ENCODE measurements around the gene ANAPC16.

ANAPC16 gene

GRCh38 chr10:72274213-72274729 is 58.5 kb downstream of the ANAPC16 start:
- peak overlapping the region; percentile 99 for H3K14ac ChIP-seq (ENCODE audit: low read length)
- no peak for DNase-seq (ENCODE audit: low spot score)
- no peaks in the 10 kb centered on the region for H3K9me3 ChIP-seq (replicated peaks in 1 of 2; ENCODE audit: control insufficient read depth in 2 of 2, insufficient read depth in 1 of 2, low read depth in 1 of 2, low read length in 2 of 2)
- peak overlapping the region; percentile 84 for H2AFZ ChIP-seq (ENCODE audit: low read length)
- H2BK15ac ChIP-seq (ENCODE audit: low read length): peak overlapping the region; percentile 63
- peak overlapping the region; percentile 69 for H3K4me2 ChIP-seq (ENCODE audit: insufficient read depth, low read length, poor library complexity, severe bottlenecking)
- H3K27ac ChIP-seq (replicated peaks; ENCODE audit: low read length): peak overlapping the region; percentile 72
- peaks cover 26 to 41% of the 10 kb centered on the region in 2 donors for H3K4me1 ChIP-seq (ENCODE audit: control insufficient read depth in 2 of 2, insufficient read depth in 1 of 2, low read depth in 1 of 2, low read length in 2 of 2)
- peak overlapping the region; percentile 19 for H2BK120ac ChIP-seq (ENCODE audit: low read depth, low read length)
- H4K8ac ChIP-seq (ENCODE audit: low read depth, low read length): no peak overlapping the region
- no peak overlapping the region for H3K4ac ChIP-seq (ENCODE audit: low read length)
- H3K79me1 ChIP-seq (ENCODE audit: low read depth, low read length): peaks cover 11% of the 10 kb centered on the region
- peak overlapping the region; percentile 99 for H3K9ac ChIP-seq (ENCODE audit: low read depth, low read length, poor library complexity)
- H3K27me3 ChIP-seq (ENCODE audit: control insufficient read depth in 3 of 3, insufficient read depth in 3 of 3, low read depth in 1 of 3, low read length in 3 of 3): no peaks in the 10 kb centered on the region
- no CpG with 5 or more reads among the region's 40 CpGs for WGBS, 2 donors (ENCODE audit: extremely low coverage in 2 of 2, insufficient read length in 2 of 2, insufficient replicate concordance in 1 of 2)
- peak overlapping the region; percentile 89 to 93 for H3K4me3 ChIP-seq (ENCODE audit: low read length in 2 of 2)
- H2BK5ac ChIP-seq (ENCODE audit: low read length): peak overlapping the region; percentile 96
- peak overlapping the region; percentile 95 for H3K18ac ChIP-seq (ENCODE audit: low read length)
- peaks cover 15 to 22% of the 10 kb centered on the region in 2 donors for H3K36me3 ChIP-seq (replicated peaks in 1 of 2; ENCODE audit: control insufficient read depth in 2 of 2, insufficient read depth in 2 of 2, low read length in 2 of 2)
- no peak overlapping the region for H2BK12ac ChIP-seq (ENCODE audit: low read length)
- H4K91ac ChIP-seq (ENCODE audit: low read depth, low read length, poor library complexity): no peak overlapping the region
- H2AK5ac ChIP-seq (ENCODE audit: low read depth, low read length): peak overlapping the region; percentile 48
- peak overlapping the region; percentile 100 for H3K23ac ChIP-seq (ENCODE audit: low read depth, low read length, poor library complexity)

- Histone ChIP-seq H3K23ac (ENCODE audit: low read depth, low read length, poor library complexity) (peak overlapping the region; percentile 100), H3K4ac (ENCODE audit: low read length) (no peak overlapping the region), H3K4me1 (ENCODE audit: control insufficient read depth in 2 of 2, insufficient read depth in 1 of 2, low read depth in 1 of 2, low read length in 2 of 2) (peaks cover 26 to 41% of the 10 kb centered on the region in 2 donors), H2BK15ac (ENCODE audit: low read length) (no peak overlapping the region), H3K14ac (ENCODE audit: low read length) (no peak overlapping the region), H3K9me3 (replicated peaks in 1 of 2; ENCODE audit: control insufficient read depth in 2 of 2, insufficient read depth in 1 of 2, low read depth in 1 of 2, low read length in 2 of 2) (no peaks in the 10 kb centered on the region), H2BK12ac (ENCODE audit: low read length) (no peak overlapping the region), H3K18ac (ENCODE audit: low read length) (peak overlapping the region; percentile 29), H2AFZ (ENCODE audit: low read length) (no peak overlapping the region), H3K79me1 (ENCODE audit: low read depth, low read length) (peaks cover 11% of the 10 kb centered on the region), H2BK5ac (ENCODE audit: low read length) (peak overlapping the region; percentile 96), H3K4me3 (ENCODE audit: low read length in 2 of 2) (peak overlapping the region; percentile 89 to 93), H4K91ac (ENCODE audit: low read depth, low read length, poor library complexity) (no peak overlapping the region), H3K27me3 (ENCODE audit: control insufficient read depth in 3 of 3, insufficient read depth in 3 of 3, low read depth in 1 of 3, low read length in 3 of 3) (no peaks in the 10 kb centered on the region), H2BK120ac (ENCODE audit: low read depth, low read length) (no peak overlapping the region), H3K4me2 (ENCODE audit: insufficient read depth, low read length, poor library complexity, severe bottlenecking) (peak overlapping the region; percentile 69), H3K9ac (ENCODE audit: low read depth, low read length, poor library complexity) (peak overlapping the region; percentile 99), H2AK5ac (ENCODE audit: low read depth, low read length) (no peak overlapping the region), H3K27ac (replicated peaks; ENCODE audit: low read length) (no peak overlapping the region), H4K8ac (ENCODE audit: low read depth, low read length) (no peak overlapping the region), H3K36me3 (replicated peaks in 1 of 2; ENCODE audit: control insufficient read depth in 2 of 2, insufficient read depth in 2 of 2, low read length in 2 of 2) (peaks cover 15 to 22% of the 10 kb centered on the region in 2 donors)
- WGBS, 2 donors (ENCODE audit: extremely low coverage in 2 of 2, insufficient read length in 2 of 2, insufficient replicate concordance in 1 of 2): no CpG with 5 or more reads among the region's 26 CpGs
- no peak for DNase-seq (ENCODE audit: low spot score)
Observed at GRCh38 chr10:72274730-72275350, 59.0 kb downstream of the ANAPC16 start.

- Histone ChIP-seq H3K79me1 (ENCODE audit: low read depth, low read length) (peaks cover 11% of the 10 kb centered on the region), H2BK5ac (ENCODE audit: low read length) (no peak overlapping the region), H3K27me3 (ENCODE audit: control insufficient read depth in 3 of 3, insufficient read depth in 3 of 3, low read depth in 1 of 3, low read length in 3 of 3) (no peaks in the 10 kb centered on the region), H3K4me1 (ENCODE audit: control insufficient read depth in 2 of 2, insufficient read depth in 1 of 2, low read depth in 1 of 2, low read length in 2 of 2) (peaks cover 25 to 41% of the 10 kb centered on the region in 2 donors), H3K36me3 (replicated peaks in 1 of 2; ENCODE audit: control insufficient read depth in 2 of 2, insufficient read depth in 2 of 2, low read length in 2 of 2) (peaks cover 15 to 22% of the 10 kb centered on the region in 2 donors), H2BK120ac (ENCODE audit: low read depth, low read length) (no peak overlapping the region), H3K4ac (ENCODE audit: low read length) (no peak overlapping the region), H3K4me3 (ENCODE audit: low read length in 2 of 2) (peak overlapping the region; percentile 89 to 93), H3K14ac (ENCODE audit: low read length) (peak overlapping the region; percentile 11), H4K8ac (ENCODE audit: low read depth, low read length) (no peak overlapping the region), H2BK12ac (ENCODE audit: low read length) (no peak overlapping the region), H2AFZ (ENCODE audit: low read length) (no peak overlapping the region), H3K18ac (ENCODE audit: low read length) (no peak overlapping the region), H3K9ac (ENCODE audit: low read depth, low read length, poor library complexity) (peak overlapping the region; percentile 64), H3K9me3 (replicated peaks in 1 of 2; ENCODE audit: control insufficient read depth in 2 of 2, insufficient read depth in 1 of 2, low read depth in 1 of 2, low read length in 2 of 2) (no peaks in the 10 kb centered on the region), H3K23ac (ENCODE audit: low read depth, low read length, poor library complexity) (peak overlapping the region; percentile 46), H3K27ac (replicated peaks; ENCODE audit: low read length) (no peak overlapping the region), H2BK15ac (ENCODE audit: low read length) (no peak overlapping the region), H3K4me2 (ENCODE audit: insufficient read depth, low read length, poor library complexity, severe bottlenecking) (peak overlapping the region; percentile 69), H2AK5ac (ENCODE audit: low read depth, low read length) (no peak overlapping the region), H4K91ac (ENCODE audit: low read depth, low read length, poor library complexity) (no peak overlapping the region)
- WGBS, 2 donors (ENCODE audit: extremely low coverage in 2 of 2, insufficient read length in 2 of 2, insufficient replicate concordance in 1 of 2): no CpG with 5 or more reads among the region's 12 CpGs
- DNase-seq (ENCODE audit: low spot score): no peak
Observed at GRCh38 chr10:72275351-72276012, 59.7 kb downstream of the ANAPC16 start.

GRCh38 chr10:72276013-72276387 is 60.2 kb downstream of the ANAPC16 start:
- no peak overlapping the region for H3K23ac ChIP-seq (ENCODE audit: low read depth, low read length, poor library complexity)
- peak overlapping the region; percentile 41 for H3K18ac ChIP-seq (ENCODE audit: low read length)
- no peak overlapping the region for H4K8ac ChIP-seq (ENCODE audit: low read depth, low read length)
- H2BK120ac ChIP-seq (ENCODE audit: low read depth, low read length): no peak overlapping the region
- H3K4me3 ChIP-seq (ENCODE audit: low read length in 2 of 2): peak overlapping the region in 1 of 2 donors; percentile 93
- DNase-seq (ENCODE audit: low spot score): no peak
- no peaks in the 10 kb centered on the region for H3K27me3 ChIP-seq (ENCODE audit: control insufficient read depth in 3 of 3, insufficient read depth in 3 of 3, low read depth in 1 of 3, low read length in 3 of 3)
- H2AFZ ChIP-seq (ENCODE audit: low read length): no peak overlapping the region
- peaks cover 11% of the 10 kb centered on the region for H3K79me1 ChIP-seq (ENCODE audit: low read depth, low read length)
- no peak overlapping the region for H4K91ac ChIP-seq (ENCODE audit: low read depth, low read length, poor library complexity)
- H3K9me3 ChIP-seq (replicated peaks in 1 of 2; ENCODE audit: control insufficient read depth in 2 of 2, insufficient read depth in 1 of 2, low read depth in 1 of 2, low read length in 2 of 2): no peaks in the 10 kb centered on the region
- H3K9ac ChIP-seq (ENCODE audit: low read depth, low read length, poor library complexity): peak overlapping the region; percentile 50
- peaks cover 15 to 22% of the 10 kb centered on the region in 2 donors for H3K36me3 ChIP-seq (replicated peaks in 1 of 2; ENCODE audit: control insufficient read depth in 2 of 2, insufficient read depth in 2 of 2, low read length in 2 of 2)
- H3K4me2 ChIP-seq (ENCODE audit: insufficient read depth, low read length, poor library complexity, severe bottlenecking): no peak overlapping the region
- H2BK12ac ChIP-seq (ENCODE audit: low read length): no peak overlapping the region
- no peak overlapping the region for H2AK5ac ChIP-seq (ENCODE audit: low read depth, low read length)
- H2BK5ac ChIP-seq (ENCODE audit: low read length): no peak overlapping the region
- peaks cover 20 to 36% of the 10 kb centered on the region in 2 donors for H3K4me1 ChIP-seq (ENCODE audit: control insufficient read depth in 2 of 2, insufficient read depth in 1 of 2, low read depth in 1 of 2, low read length in 2 of 2)
- H2BK15ac ChIP-seq (ENCODE audit: low read length): no peak overlapping the region
- no peak overlapping the region for H3K14ac ChIP-seq (ENCODE audit: low read length)
- H3K4ac ChIP-seq (ENCODE audit: low read length): no peak overlapping the region
- no peak overlapping the region for H3K27ac ChIP-seq (replicated peaks; ENCODE audit: low read length)
- no CpG with 5 or more reads among the region's 4 CpGs for WGBS, 2 donors (ENCODE audit: extremely low coverage in 2 of 2, insufficient read length in 2 of 2, insufficient replicate concordance in 1 of 2)
